AG04449 (cell line): Measurements from ENCODE around the gene CALCOCO2.

Experiments
- CTCF ChIA-PET: fragments of 350-600 bp; formaldehyde crosslinking; extraction: SDS; loops from one replicate; lab custom pipeline; 2021; ENCODE audit warnings: antibody characterized with exemption; lab: Yijun Ruan, JAX
- POLR2A ChIA-PET: fragments of 400-600, 350-600 bp; formaldehyde crosslinking; extraction: SDS; loops from one replicate; lab custom pipeline; 2020; ENCODE audit warnings: antibody characterized with exemption, inconsistent platforms; lab: Yijun Ruan, JAX
- DNase-seq: peaks from one replicate; pipeline ENCODE4 v3.0.0-alpha.2; 2010; ENCODE audit warnings: low read depth, low spot score
- H3K4me3 ChIP-seq: 2 replicates; pipeline ENCODE4 v1.5.1; 2011; ENCODE audit warnings: low read depth, mild to moderate bottlenecking, control low read depth, low read length
- CTCF ChIP-seq: IDR thresholded peaks from one replicate; pipeline ENCODE4 v1.5.1; 2011; ENCODE audit warnings: mild to moderate bottlenecking, moderate library complexity, low read length, control low read depth, inconsistent platforms; ENCODE audit not compliant: insufficient read depth; ENCODE audit errors: missing control alignments

The CALCOCO2 gene

GRCh38 chr17:48856122-48856821, 25.4 kb downstream of the CALCOCO2 start:
- TF ChIP-seq CTCF = no peak
- CTCF ChIA-PET = interaction anchor here (1.4 to 1.5 kb wide), 2 partner anchors 18 to 25 kb away, joined by 3 to 4 read pairs; no protein-coding TSS in a partner anchor
- DNase-seq = no peak
- H3K4me3 ChIP-seq = no peak overlapping the region
- POLR2A ChIA-PET = no interaction called here

- POLR2A ChIA-PET = interaction anchor here (0.6 kb wide), 1 partner anchor 30 kb away, joined by 3 read pairs; no protein-coding TSS in a partner anchor
Measured at GRCh38 chr17:48860034-48860433, 29.2 kb downstream of the CALCOCO2 start.

GRCh38 chr17:48860456-48860855, 29.6 kb downstream of the CALCOCO2 start:
- DNase-seq = no peak
- CTCF ChIA-PET = interaction anchor here (1.0 to 1.8 kb wide), 8 partner anchors 9 to 137 kb away, joined by 3 to 9 read pairs (median 4); no protein-coding TSS in a partner anchor
- H3K4me3 ChIP-seq = no peak overlapping the region
- POLR2A ChIA-PET = no interaction called here
- TF ChIP-seq CTCF = no peak

More at GRCh38 chr17:48860034-48860433, 29.2 kb downstream of the CALCOCO2 start:
- no peak for TF ChIP-seq CTCF
- DNase-seq = no peak
- CTCF ChIA-PET = interaction anchor here (1.0 to 1.8 kb wide), 7 partner anchors 9 to 136 kb away, joined by 3 to 9 read pairs (median 4); no protein-coding TSS in a partner anchor
- no peak overlapping the region for H3K4me3 ChIP-seq

- POLR2A ChIA-PET = no interaction called here
- no peak for TF ChIP-seq CTCF
- CTCF ChIA-PET = interaction anchor here (0.8 to 23.5 kb wide), 6 partner anchors 8 to 78 kb away, joined by 4 to 797 read pairs (median 6); partner anchors contain the start of gene TTLL6
- H3K4me3 ChIP-seq = no peak overlapping the region
- no peak for DNase-seq
Measured at GRCh38 chr17:48868916-48869500, 38.2 kb downstream of the CALCOCO2 start.

- no peak for TF ChIP-seq CTCF
- ChIA-PET CTCF (interaction anchor here (0.8 to 23.5 kb wide), 6 partner anchors 9 to 79 kb away, joined by 3 to 797 read pairs (median 4); partner anchors contain the start of gene TTLL6), POLR2A (no interaction called here)
- H3K4me3 ChIP-seq = no peak overlapping the region
- no peak for DNase-seq
Measured at GRCh38 chr17:48869821-48870318, 39.0 kb downstream of the CALCOCO2 start.
